ENCODE data around the gene ATP6V1F.
"Not testable (repeated sequence)": the region's sequence is repeated elsewhere in the genome, so short reads cannot be mapped to it uniquely, and the experiment has no call there.

The ATP6V1F gene

GRCh38 chr7:128903621-128904361 is 41.1 kb downstream of the ATP6V1F start:
- DNase-seq = no peak

- no peak for DNase-seq
Observed at GRCh38 chr7:128904381-128905197, 41.9 kb downstream of the ATP6V1F start.

GRCh38 chr7:128906001-128906765 is 43.5 kb downstream of the ATP6V1F start:
- DNase-seq = no peak

GRCh38 chr7:128906766-128907559 is 44.3 kb downstream of the ATP6V1F start:
- DNase-seq = no peak

- no peak for DNase-seq
Observed at GRCh38 chr7:128908750-128909624, 46.3 kb downstream of the ATP6V1F start.

GRCh38 chr7:128909625-128910568 is 47.2 kb downstream of the ATP6V1F start:
- DNase-seq = no peak

GRCh38 chr7:128910569-128910945 is 47.9 kb downstream of the ATP6V1F start, which contains the start of gene KCP:
Gene KCP, minus strand, starts transcription at chr7:128910709. Its CDS starts 33 bp downstream, at chr7:128910676.
- no peak for DNase-seq

GRCh38 chr7:128911423-128912031 is 48.9 kb downstream of the ATP6V1F start:
- no peak for DNase-seq

- DNase-seq = no peak
Observed at GRCh38 chr7:128912281-128912680, 49.6 kb downstream of the ATP6V1F start.

GRCh38 chr7:128912709-128913495 is 50.2 kb downstream of the ATP6V1F start:
- DNase-seq = not testable (repeated sequence)

GRCh38 chr7:128913870-128914565 is 51.4 kb downstream of the ATP6V1F start:
- no peak for DNase-seq

GRCh38 chr7:128914566-128915151 is 52.0 kb downstream of the ATP6V1F start:
- no peak for DNase-seq

- no peak for DNase-seq
Observed at GRCh38 chr7:128915271-128915819, 52.7 kb downstream of the ATP6V1F start.

Measured in activated CD4-positive, alpha-beta T cell treated with anti-CD3 and anti-CD28 coated beads, Interleukin-2, amount 50 U/mL, for 4 hours (primary cell).